Measurements from ENCODE around the gene PSEN2.
"Not testable (repeated sequence)": the region's sequence is repeated elsewhere in the genome, so short reads cannot be mapped to it uniquely, and the experiment has no call there.

Gene PSEN2

DNA sequence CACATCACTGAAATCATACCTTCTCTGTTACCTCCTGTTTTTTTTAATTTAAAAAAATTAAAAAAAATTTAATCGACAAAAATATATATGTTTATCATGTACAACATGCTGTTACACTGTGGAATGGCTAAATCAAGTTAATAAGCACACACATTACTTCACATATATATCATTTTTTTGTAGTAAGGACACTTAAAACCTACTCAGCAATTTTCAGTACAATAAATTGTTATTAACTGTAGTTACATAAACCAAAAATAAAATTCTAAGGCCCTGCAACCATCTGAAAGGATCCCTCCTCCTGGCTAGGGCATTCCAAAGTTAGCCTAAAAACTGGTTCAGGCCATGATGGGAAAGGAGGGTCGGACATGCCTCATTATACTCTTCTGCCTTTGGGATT lies 46.1 kb downstream of the PSEN2 start:
- DNase-seq (ENCODE audit: low spot score): no peak

DNA sequence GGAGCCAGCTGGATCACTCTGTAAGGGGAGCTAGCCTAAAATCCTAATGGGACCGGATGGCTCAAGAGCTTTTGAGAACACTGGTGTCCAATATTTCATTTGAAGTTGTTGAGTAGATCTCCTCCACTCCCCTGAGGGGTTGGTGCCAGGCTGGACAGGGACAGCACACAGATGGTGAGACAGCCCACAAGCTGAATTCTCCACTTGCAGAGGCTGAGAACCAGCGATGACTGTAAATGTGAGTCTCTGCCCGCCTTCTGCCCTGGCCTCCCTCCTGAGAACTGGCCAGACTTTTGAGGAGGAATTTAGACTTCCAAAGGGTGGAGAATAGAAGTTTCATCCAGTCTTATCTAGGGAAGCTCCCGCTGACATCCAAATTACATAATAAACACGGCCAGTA lies 49.2 kb downstream of the PSEN2 start:
- no peak for DNase-seq (ENCODE audit: low spot score)

DNA sequence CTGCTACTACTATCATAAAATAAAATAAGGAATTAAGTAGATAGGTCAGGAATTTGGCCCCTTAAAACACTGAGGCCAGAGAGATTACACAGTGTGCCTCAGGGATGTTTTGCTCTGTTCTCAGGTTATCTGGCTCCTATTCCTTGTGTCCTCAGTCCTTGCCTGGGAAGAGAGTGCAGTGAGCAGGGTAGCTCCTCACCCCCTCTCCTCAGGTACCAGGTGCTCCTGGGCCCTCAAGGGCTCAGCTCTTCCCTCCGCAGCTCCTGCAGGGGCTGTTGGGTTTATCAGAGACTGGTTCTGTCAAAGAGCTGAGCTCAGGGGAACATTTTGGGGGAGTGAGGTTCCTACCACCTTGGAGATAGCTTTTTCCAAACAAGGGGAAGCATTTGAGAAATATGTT lies 49.6 kb downstream of the PSEN2 start:
- DNase-seq (ENCODE audit: low spot score): no peak

DNA sequence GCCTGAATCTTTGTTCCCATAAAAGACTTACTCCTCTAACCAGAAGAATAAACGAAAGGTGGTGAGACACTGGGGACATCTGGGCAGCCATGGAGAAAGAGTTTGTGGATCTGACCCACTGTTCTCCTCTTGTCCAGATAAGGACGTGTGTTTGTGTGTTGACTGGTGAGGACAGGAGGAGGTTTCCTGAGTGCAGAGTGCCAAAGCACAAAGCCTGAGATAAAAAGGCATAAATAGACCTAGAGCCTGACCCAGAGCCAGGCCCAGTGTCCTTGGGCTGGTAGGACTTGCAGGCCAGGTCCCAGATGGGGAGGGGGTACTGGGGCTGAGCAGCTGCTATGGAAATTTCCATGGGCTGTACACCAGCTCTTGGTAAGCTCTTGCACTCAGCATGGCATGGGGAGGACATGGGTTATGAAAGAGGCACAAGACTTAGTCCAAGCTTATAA lies 50.1 kb downstream of the PSEN2 start:
- no peak for DNase-seq (ENCODE audit: low spot score)

DNA sequence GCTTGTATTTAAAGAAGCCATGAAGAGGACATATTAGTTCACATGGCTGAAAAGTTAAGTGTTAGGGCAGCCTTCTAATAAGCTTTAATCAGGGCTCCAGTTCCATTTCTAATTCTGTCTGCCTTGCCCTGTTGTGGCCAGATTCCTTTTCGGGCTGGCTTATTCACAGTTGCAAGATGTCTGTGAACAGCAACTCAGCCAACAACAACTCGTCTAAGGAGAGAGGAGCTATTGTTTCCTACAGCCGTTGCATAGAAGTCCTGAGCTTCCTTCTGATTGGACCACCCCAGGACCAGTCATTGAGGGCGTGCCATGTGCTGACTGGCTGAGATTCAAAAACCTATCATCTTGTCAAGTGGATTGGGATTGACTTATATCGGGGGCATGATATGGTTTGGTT lies 51.1 kb downstream of the PSEN2 start:
- DNase-seq (ENCODE audit: low spot score): no peak

DNA sequence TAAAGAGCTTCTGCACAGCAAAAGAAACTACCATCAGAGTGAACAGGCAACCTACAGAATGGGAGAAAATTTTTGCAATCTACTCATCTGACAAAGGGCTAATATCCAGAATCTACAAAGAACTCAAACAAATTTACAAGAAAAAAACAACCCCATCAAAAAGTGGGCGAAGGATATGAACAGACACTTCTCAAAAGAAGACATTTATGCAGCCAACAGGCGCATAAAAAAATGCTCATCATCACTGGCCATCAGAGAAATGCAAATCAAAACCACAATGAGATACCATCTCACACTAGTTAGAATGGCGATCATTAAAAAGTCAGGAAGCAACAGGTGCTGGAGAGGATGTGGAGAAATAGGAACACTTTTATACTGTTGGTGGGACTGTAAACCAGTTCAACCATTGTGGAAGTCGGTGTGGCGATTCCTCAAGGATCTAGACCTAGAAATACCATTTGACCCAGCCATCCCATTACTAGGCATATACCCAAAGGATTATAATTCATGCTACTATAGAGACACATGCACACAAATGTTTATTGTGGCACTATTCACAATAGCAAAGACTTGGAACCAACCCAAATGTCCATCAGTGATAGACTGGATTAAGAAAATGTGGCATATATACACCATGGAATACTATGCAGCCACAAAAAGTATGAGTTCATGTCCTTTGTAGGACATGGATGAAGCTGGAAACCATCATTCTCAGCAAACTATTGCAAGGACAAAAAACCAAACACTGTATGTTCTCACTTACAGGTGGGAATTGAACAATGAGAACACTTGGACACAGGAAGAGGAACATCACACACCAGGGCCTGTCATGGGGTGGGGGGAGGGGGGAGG lies 59.1 kb downstream of the PSEN2 start:
- DNase-seq (ENCODE audit: low spot score): not testable (repeated sequence)

DNA sequence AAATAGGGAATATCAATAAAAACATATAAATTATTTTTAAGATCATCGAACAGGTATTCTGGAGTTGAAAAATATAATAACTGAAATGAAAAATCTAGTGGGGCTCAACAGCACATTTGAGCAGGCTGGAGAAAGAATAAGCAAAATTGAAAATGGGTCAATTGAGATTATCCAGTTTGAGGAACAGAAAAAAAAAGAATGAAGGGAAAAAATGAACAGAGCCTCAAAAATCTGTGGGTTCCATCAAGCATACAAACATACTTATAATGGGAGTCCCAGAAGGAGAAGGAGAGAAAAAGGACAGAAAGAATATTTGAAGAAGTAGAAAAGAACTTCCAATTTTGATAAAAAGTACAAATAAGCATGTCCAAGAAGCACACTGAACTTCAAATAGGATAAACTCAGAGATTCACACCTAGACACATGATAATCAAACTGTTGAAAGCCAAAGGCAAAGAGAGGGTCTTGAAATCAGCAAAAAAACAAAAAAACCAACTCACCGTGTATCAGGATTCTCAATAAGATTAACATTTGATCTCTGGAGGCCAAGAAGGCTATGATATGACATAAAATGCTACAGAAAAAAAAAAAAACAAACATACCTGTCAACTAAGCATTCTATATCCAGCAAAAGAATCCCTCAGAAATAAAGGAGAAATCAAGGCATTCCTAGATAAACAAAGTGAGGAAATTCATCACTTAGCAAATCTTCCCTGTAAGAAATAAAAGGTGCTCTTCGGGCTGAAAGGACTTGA lies 64.2 kb downstream of the PSEN2 start:
- DNase-seq (ENCODE audit: low spot score): no peak

DNA sequence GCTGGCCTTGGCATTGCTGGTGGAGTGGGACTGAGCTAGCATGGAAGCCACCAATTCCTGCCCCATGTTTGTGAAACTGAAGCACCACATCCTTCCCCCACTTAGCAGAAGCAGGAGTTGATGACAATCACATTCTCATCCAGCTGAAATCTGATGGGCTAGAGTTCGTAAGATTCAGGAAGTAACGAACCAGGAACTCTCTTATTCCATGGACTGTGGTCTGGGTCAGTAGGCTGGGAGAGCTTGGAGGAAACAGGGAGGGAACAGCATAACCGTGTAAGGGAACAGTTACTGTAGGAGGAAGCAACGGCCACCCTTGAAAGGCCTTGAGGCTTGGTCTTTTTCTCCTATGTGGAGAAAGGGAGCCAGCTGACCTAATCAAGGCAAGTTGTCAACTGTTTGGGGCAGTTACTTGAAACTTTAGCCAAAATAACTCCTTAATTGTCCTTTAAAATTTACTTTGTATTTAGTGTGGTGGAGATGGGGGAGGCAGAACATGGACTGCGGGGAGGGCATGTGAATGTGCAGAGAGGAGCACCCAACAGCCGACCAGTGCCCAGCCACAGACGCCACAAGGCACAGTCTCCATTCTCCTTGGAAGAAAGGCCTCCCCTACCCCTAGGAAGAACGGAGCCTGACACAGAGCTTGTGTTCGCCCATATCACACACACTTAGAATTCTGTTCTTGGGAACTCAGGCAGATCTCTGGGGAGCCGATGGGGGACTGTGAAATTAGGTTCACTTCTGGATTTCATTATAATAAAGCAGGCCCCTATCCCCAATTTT lies 67.7 kb downstream of the PSEN2 start:
- no peak for DNase-seq (ENCODE audit: low spot score)

DNA sequence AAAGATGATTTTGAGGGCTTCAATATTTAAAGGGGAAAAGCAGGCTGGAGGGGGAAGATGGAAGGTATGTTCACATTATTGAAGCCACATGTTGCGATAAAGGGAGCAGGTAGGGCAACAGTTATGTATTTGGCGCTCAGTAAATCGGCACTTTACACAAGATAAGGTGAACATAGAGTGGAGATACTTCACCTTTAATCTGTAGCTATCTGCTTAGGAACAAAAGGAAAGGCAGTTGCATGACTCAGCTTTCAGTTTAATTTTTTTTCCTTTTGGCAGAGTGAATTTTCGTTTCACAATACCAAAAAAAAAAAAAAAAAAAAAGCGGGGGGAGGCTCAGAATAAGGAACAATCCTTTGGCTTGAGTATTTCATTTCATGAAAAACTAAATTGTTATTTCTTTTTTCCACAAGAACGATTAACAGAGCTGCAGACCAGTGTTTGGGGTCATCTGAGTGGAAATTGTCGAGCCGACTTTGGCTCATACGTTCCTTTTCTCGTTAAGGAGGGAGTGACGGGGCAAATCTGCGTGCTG lies 68.6 kb downstream of the PSEN2 start:
- DNase-seq (ENCODE audit: low spot score): no peak

DNA sequence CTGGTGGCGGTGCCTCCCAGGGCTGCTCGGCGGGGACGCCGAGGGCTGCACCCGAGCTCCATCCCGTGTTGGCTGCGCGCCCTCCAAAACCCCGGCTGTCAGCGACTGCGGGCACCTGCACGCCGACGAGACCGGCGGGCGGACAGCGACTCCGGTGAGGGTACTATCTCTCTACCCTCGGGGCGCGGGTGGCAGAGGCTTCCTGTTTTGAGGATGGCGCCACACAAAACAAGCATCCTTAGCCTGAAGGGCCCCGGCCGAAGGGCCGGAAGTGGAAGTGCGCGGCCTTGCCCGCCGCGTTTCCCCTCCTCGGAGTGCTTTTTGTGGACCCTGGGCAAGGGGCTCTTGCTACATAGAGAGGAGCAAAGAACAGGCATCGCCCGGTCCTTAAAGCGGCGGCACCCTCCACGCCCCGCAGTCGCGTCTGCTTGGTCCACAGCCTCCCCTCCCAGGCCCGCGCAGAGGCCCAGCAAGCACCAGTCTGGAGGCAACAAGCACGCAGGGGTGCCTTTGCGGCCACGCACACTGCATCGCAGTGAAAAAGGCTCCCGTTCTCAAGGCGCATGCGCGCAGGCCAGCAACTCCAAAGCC lies 69.1 kb downstream of the PSEN2 start:
- DNase-seq (ENCODE audit: low spot score): peak; percentile 64

DNA sequence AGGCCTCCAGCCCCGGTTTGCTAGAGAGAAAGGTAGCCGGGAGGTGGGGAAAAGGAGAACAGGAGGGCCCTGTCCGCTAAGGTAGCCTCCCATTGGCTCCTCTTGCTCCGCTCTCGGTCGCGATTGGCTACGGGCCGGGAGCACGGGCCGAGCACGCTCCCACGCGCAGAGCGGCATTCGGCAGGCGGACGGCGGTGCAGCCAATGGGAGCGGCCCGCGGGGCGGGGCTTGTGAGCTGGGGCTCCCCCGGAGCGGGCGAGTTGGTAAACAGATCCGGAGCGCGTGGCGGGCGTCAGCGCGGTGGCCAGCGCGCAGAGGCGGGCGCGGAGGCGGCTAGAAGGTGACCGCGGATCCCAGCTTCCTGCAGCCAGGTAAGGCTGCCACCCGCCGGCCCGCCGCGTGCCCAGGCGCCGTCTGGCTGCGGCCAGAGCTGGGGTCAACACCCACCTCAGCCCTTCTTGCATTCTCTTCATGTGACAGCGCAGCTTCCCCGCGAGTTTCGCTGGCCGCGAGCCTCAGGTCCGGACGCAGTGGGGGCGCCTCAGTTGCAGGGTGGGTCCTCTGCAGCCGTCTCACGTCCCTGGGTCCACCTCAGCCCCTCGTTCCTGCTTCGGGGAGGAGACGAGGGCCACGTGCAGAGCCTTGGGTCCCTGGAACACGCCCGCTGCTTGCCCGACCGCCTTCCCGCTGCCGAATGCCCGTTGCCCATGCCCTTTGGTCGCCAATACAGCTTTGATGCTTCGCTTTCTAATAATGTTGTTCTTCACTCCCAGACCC lies 69.8 kb downstream of the PSEN2 start, which contains the start of gene COQ8A:
TSS of gene COQ8A (plus strand) at position 266 of the 777 bp plus-strand sequence. CDS start 21,092 bp downstream, outside the sequence.
- peak; percentile 97 for DNase-seq (ENCODE audit: low spot score)

DNA sequence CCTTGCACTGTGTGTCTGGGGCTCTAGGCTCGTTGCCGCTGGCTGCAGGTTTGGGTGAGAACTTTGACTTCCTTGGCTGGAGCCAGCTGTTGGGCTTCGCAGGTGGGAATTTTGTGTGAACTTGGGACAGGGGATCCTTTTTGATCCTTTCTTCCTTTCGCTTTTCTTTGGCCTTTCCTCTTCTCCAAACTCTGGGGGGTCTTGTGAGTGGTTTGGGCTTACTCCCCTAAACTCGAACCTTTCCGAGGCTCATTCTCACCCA lies 70.3 kb downstream of the PSEN2 start:
- DNase-seq (ENCODE audit: low spot score): no peak

DNA sequence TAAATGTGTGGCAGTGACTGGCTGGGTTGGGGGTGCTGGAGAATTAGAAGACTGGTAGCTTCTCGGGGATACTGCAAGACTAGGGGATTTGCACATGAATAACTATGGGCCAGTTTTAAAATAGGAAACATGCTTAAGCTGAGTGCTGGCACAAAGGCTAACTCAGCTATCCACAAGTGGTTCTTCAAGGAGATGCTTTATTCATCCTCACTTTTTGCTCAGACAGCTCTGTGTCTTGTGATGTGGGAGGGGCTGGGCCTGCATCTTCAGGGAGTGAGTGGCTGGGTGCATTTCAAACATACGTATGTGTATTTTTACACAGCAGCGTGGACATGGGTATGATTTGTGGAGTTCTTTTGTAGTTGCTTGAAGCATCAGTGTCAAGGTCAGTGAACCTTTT lies 72.0 kb downstream of the PSEN2 start:
- DNase-seq (ENCODE audit: low spot score): no peak

DNA sequence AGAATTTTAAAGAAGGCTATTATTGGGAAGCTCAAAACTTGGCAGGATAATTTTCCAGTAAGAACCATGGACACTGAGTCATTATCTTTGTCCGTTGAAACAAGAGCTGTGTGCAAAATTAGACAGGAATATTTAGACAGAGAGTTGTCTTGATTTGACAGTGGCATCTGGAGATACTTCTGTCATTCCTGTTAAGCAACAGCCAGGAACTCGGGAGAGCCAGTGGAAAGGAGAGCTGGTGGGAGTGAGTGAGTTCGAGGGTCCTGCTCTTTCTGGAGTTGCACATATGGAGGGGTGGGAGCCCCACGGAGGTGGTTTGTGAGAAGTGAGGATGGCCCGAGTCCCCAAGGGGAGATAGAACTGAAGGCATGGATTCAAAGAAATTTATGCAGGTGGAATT lies 72.7 kb downstream of the PSEN2 start:
- DNase-seq (ENCODE audit: low spot score): no peak

DNA sequence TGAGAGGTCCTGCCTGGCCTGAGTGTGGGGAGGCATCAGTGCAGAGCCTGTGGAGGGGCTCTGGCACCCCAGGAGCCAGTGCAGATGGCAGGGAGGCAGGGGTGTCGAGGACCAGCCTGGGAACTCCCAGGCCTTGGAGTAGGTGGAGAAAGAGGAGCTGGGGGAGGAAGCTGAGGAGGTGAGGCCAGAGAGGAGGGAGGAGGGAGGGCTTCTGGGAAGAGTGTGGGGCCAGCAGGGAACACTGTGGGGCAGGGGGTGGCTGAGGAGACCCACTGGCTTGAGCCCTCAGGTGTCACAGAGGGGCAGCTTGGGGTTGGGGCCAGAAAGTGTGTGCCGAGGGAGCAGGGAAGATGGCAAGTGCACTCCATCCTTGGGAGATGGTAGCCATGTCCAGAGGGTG lies 73.5 kb downstream of the PSEN2 start:
- no peak for DNase-seq (ENCODE audit: low spot score)

DNA sequence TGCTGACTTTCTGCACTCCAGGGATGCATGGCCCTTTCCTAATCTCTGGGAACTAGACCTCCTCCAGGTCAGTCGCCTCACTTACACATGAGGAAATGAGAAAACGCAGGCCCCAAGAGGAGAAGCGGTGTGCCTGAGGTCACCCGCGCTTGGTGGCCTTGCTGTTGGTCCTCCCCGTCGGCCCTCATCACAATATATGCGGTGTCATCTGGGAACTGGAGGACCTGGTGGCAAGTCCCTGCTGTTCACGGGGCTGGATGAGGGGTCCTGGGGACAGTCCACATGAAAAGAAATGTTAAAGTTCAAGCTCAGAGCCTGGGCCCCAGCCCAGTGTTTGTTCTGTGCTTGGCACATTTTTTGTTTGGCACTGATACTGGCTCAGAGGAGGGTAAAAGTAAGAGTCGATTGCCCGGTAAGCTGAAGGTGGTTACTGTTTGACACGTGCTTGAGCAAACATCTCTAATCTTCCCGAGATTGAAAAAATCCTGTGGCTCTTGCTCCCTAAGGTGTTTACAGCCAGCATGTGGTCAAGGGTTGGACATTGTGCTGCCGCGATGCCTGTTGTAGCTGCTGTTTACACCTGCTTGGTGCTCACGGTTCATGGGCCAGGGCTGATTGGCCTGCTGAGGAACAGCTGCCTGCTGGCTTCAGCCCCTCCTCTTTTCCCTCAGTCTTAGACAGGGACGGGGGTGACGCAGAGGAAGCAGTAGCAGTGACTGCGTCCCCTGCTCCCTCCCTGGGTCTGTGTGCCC lies 74.9 kb downstream of the PSEN2 start:
- peak; percentile 47 for DNase-seq (ENCODE audit: low spot score)
